ENCODE data around the gene SVOPL. TPM values are rescaled to one million over a fixed set of nuclear protein-coding genes. Genes with fewer than 3 reads are reported as not detected.

SVOPL gene
- total RNA-seq, 1 experiment from 2014 or later, result 0.78 TPM

DNA sequence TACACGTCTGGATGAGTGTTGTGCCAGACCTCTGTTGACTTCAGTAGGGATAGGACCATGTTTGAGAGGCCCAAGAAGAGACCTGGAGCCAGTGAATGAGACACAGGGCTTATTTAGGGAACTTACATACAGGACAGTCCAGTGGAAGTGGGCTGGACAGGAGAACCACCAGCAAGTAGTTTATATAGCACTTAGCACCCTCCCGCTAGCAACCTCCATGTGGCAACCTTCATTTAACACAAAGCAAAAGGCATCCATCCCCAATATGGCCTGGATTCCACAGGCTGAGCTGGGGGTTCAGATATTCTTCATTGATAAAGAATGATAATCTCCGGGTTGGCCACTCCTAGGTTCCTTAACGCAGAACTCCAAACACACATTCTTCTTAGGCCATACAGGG, 147.4 kb downstream of the SVOPL start:
- no peaks in the 10 kb centered on the region for H3K27me3 Mint-ChIP-seq (ENCODE audit: unreplicated experiment)
- peaks cover 4% of the 10 kb centered on the region for H3K36me3 Mint-ChIP-seq (ENCODE audit: insufficient read depth, unreplicated experiment)
- no peaks in the 10 kb centered on the region for H3K9me3 Mint-ChIP-seq (ENCODE audit: low read depth, unreplicated experiment)
- no peak overlapping the region for H3K4me3 Mint-ChIP-seq (ENCODE audit: low read depth, unreplicated experiment)
- intact Hi-C loops (cut with micrococcal nuclease; ENCODE audit: unreplicated experiment), result no loop called here
- DNase-seq, result no peak
- TF ChIP-seq, protein P1, sequence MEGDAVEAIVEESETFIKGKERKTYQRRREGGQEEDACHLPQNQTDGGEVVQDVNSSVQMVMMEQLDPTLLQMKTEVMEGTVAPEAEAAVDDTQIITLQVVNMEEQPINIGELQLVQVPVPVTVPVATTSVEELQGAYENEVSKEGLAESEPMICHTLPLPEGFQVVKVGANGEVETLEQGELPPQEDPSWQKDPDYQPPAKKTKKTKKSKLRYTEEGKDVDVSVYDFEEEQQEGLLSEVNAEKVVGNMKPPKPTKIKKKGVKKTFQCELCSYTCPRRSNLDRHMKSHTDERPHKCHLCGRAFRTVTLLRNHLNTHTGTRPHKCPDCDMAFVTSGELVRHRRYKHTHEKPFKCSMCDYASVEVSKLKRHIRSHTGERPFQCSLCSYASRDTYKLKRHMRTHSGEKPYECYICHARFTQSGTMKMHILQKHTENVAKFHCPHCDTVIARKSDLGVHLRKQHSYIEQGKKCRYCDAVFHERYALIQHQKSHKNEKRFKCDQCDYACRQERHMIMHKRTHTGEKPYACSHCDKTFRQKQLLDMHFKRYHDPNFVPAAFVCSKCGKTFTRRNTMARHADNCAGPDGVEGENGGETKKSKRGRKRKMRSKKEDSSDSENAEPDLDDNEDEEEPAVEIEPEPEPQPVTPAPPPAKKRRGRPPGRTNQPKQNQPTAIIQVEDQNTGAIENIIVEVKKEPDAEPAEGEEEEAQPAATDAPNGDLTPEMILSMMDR (IDR thresholded peaks at IDR 0.05; ENCODE audit: unreplicated experiment), result no peak
- CTCF ChIA-PET, result no interaction called here
- H3K4me1 Mint-ChIP-seq (ENCODE audit: low read depth, unreplicated experiment), result no peaks in the 10 kb centered on the region
- no peak overlapping the region for H3K27ac Mint-ChIP-seq (ENCODE audit: unreplicated experiment)
- BruUV-seq (replicated peaks), result no TSS peak

DNA sequence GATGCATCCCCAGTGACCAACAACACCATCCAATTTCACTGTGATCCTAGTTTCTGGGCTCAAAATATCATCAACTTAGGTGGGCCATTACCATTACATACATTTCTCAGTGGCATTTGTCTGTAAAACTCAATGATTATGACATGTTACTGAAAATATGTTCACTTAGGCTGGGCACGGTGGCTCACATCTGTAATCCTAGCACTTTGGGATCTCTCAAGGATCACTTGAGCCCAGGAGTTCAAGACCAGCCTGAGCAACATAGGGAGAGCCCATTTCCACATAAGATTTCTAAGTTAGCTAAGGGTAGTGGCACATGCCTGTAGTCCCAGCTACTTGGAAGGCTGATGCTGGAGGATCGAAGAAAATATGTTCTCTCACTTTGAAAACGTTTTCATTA, 150.1 kb downstream of the SVOPL start:
- Mint-ChIP-seq H3K27ac (ENCODE audit: unreplicated experiment) (no peak overlapping the region), H3K4me1 (ENCODE audit: low read depth, unreplicated experiment) (no peaks in the 10 kb centered on the region), H3K27me3 (ENCODE audit: unreplicated experiment) (no peaks in the 10 kb centered on the region), H3K9me3 (ENCODE audit: low read depth, unreplicated experiment) (no peaks in the 10 kb centered on the region), H3K4me3 (ENCODE audit: low read depth, unreplicated experiment) (no peak overlapping the region), H3K36me3 (ENCODE audit: insufficient read depth, unreplicated experiment) (no peaks in the 10 kb centered on the region)
- no peak for DNase-seq
- intact Hi-C loops (cut with micrococcal nuclease; ENCODE audit: unreplicated experiment), result no loop called here
- TF ChIP-seq, protein P1 (IDR thresholded peaks at IDR 0.05; ENCODE audit: unreplicated experiment), result no peak
- CTCF ChIA-PET, result no interaction called here
- no TSS peak for BruUV-seq (replicated peaks)

DNA sequence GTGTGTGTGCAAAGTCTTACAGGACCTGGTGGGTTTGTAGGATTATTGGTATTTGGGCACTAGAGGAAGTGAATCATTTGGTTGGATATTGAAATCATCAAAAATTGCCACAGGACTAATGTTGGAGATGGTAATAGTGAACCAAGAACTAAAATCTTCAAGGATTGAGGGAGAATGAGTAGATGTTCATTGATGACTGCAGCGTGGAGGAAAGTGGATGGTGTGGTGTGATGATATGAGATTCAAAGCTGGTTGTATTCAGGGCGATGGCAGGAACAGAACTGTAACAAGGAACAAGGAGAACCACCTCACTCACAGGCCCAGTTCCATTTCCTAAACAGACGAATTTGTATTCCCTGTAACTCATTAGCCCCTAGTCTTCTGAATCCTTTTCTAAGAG, 150.8 kb downstream of the SVOPL start:
- H3K27ac Mint-ChIP-seq (ENCODE audit: unreplicated experiment), result peak overlapping the region; percentile 12
- no peaks in the 10 kb centered on the region for H3K27me3 Mint-ChIP-seq (ENCODE audit: unreplicated experiment)
- H3K9me3 Mint-ChIP-seq (ENCODE audit: low read depth, unreplicated experiment), result no peaks in the 10 kb centered on the region
- no peak overlapping the region for H3K4me3 Mint-ChIP-seq (ENCODE audit: low read depth, unreplicated experiment)
- no peaks in the 10 kb centered on the region for H3K36me3 Mint-ChIP-seq (ENCODE audit: insufficient read depth, unreplicated experiment)
- peaks cover 1% of the 10 kb centered on the region for H3K4me1 Mint-ChIP-seq (ENCODE audit: low read depth, unreplicated experiment)
- DNase-seq, result no peak
- intact Hi-C loops (cut with micrococcal nuclease; ENCODE audit: unreplicated experiment), result no loop called here
- CTCF ChIA-PET, result no interaction called here
- BruUV-seq (replicated peaks), result no TSS peak
- TF ChIP-seq, protein P1 (IDR thresholded peaks at IDR 0.05; ENCODE audit: unreplicated experiment), result no peak

DNA sequence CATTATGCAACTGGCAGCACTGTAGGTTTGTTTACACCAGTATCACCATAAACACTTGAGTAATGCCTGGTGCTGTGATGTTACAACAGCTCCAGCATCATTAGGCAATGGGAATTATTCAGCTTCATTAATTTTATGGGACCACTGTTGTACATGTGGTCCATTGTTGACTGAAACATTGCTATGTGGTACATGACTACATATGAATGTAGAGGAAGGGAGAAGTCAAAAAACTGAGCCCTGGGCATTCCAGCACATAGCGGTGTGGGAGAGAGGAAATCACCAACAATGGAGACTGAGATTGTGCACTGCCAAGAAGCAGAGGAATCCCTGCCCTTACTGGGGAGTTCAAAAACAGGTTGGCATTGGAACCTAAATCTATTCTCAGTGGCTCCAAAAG, 152.1 kb downstream of the SVOPL start:
- Mint-ChIP-seq H3K36me3 (ENCODE audit: insufficient read depth, unreplicated experiment) (no peaks in the 10 kb centered on the region), H3K4me3 (ENCODE audit: low read depth, unreplicated experiment) (no peak overlapping the region), H3K27me3 (ENCODE audit: unreplicated experiment) (no peaks in the 10 kb centered on the region), H3K9me3 (ENCODE audit: low read depth, unreplicated experiment) (no peaks in the 10 kb centered on the region), H3K27ac (ENCODE audit: unreplicated experiment) (no peak overlapping the region), H3K4me1 (ENCODE audit: low read depth, unreplicated experiment) (peaks cover 8% of the 10 kb centered on the region)
- intact Hi-C loops (cut with micrococcal nuclease; ENCODE audit: unreplicated experiment), result no loop called here
- CTCF ChIA-PET, result no interaction called here
- DNase-seq, result no peak
- BruUV-seq (replicated peaks), result no TSS peak
- TF ChIP-seq, protein P1 (IDR thresholded peaks at IDR 0.05; ENCODE audit: unreplicated experiment), result no peak

DNA sequence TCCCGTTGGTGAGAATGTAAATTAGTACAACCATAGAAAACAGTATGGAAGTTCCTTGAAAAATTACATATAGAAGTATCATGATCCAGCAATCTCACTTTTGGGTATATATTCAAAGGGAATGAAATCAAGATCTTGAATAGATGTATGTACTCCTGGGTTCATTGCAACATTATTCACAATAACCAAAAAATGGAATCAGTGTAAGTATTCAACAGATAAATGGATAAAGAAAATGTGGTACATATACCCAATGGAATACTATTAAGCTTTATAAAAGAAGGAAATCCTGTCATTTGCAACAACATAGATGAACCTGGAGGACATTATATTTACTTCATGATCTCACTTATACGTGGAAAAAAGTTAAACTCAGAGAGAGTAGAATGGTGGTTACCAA, 154.3 kb downstream of the SVOPL start:
- H3K27me3 Mint-ChIP-seq (ENCODE audit: unreplicated experiment), result no peaks in the 10 kb centered on the region
- H3K4me1 Mint-ChIP-seq (ENCODE audit: low read depth, unreplicated experiment), result peaks cover 8% of the 10 kb centered on the region
- H3K4me3 Mint-ChIP-seq (ENCODE audit: low read depth, unreplicated experiment), result no peak overlapping the region
- DNase-seq, result no peak
- CTCF ChIA-PET, result no interaction called here
- no peak overlapping the region for H3K27ac Mint-ChIP-seq (ENCODE audit: unreplicated experiment)
- H3K36me3 Mint-ChIP-seq (ENCODE audit: insufficient read depth, unreplicated experiment), result no peaks in the 10 kb centered on the region
- no TSS peak for BruUV-seq (replicated peaks)
- TF ChIP-seq, protein P1 (IDR thresholded peaks at IDR 0.05; ENCODE audit: unreplicated experiment), result no peak
- no peaks in the 10 kb centered on the region for H3K9me3 Mint-ChIP-seq (ENCODE audit: low read depth, unreplicated experiment)
- intact Hi-C loops (cut with micrococcal nuclease; ENCODE audit: unreplicated experiment), result no loop called here

Data from Calu3 (cell line).